ENCODE data around the gene CCDC159.
A peak's percentile ranks its signal among the peaks of the same experiment; 100 is the strongest.
"Not testable (repeated sequence)": the region's sequence is repeated elsewhere in the genome, so short reads cannot be mapped to it uniquely, and the experiment has no call there.

The CCDC159 gene

GRCh38 chr19:11377756-11378155, 31.4 kb downstream of the CCDC159 start:
- no peaks in the 10 kb centered on the region for H3K9me3 ChIP-seq (ENCODE audit: control insufficient read depth in 5 of 5, low read length in 5 of 5)

GRCh38 chr19:11378319-11379189, 32.2 kb downstream of the CCDC159 start:
- H3K4me3 ChIP-seq (ENCODE audit: low read depth in 1 of 5, low read length in 5 of 5), result no peak overlapping the region
- peaks cover 5 to 14% (median 8%) of the 10 kb centered on the region in 5 donors for H3K27me3 ChIP-seq (ENCODE audit: control insufficient read depth in 5 of 5, insufficient read depth in 4 of 5, low read length in 5 of 5)
- no peak overlapping the region for H3K9ac ChIP-seq (ENCODE audit: low read length in 5 of 5)
- peaks cover 6 to 59% (median 54%) of the 10 kb centered on the region in 5 donors for H3K4me1 ChIP-seq (ENCODE audit: control insufficient read depth in 5 of 5, insufficient read depth in 5 of 5, low read length in 5 of 5)
- no peaks in the 10 kb centered on the region for H3K9me3 ChIP-seq (ENCODE audit: control insufficient read depth in 5 of 5, low read length in 5 of 5)
- H3K36me3 ChIP-seq (ENCODE audit: control insufficient read depth in 5 of 5, insufficient read depth in 5 of 5, low read length in 5 of 5), result peaks cover 0 to 9% (median 6%) of the 10 kb centered on the region in 5 donors
- no peak overlapping the region for H3K27ac ChIP-seq (ENCODE audit: low read depth, low read length)

More at GRCh38 chr19:11377756-11378155, 31.4 kb downstream of the CCDC159 start:
- no peak overlapping the region for H3K27ac ChIP-seq (ENCODE audit: low read depth, low read length)
- peaks cover 6 to 51% (median 46%) of the 10 kb centered on the region in 5 donors for H3K4me1 ChIP-seq (ENCODE audit: control insufficient read depth in 5 of 5, insufficient read depth in 5 of 5, low read length in 5 of 5)
- H3K4me3 ChIP-seq (ENCODE audit: low read depth in 1 of 5, low read length in 5 of 5), result no peak overlapping the region
- no peak overlapping the region for H3K9ac ChIP-seq (ENCODE audit: low read length in 5 of 5)
- H3K36me3 ChIP-seq (ENCODE audit: control insufficient read depth in 5 of 5, insufficient read depth in 5 of 5, low read length in 5 of 5), result peaks cover 0 to 9% (median 6%) of the 10 kb centered on the region in 5 donors
- H3K27me3 ChIP-seq (ENCODE audit: control insufficient read depth in 5 of 5, insufficient read depth in 4 of 5, low read length in 5 of 5), result peaks cover 2 to 8% (median 3%) of the 10 kb centered on the region in 5 donors

- not testable (repeated sequence) for H3K27ac ChIP-seq (ENCODE audit: low read depth, low read length); H3K4me3 ChIP-seq (ENCODE audit: low read depth in 1 of 5, low read length in 5 of 5); H3K36me3 ChIP-seq (ENCODE audit: control insufficient read depth in 5 of 5, insufficient read depth in 5 of 5, low read length in 5 of 5); H3K9me3 ChIP-seq (ENCODE audit: control insufficient read depth in 5 of 5, low read length in 5 of 5); H3K9ac ChIP-seq (ENCODE audit: low read length in 5 of 5)
- Histone ChIP-seq H3K27me3 (ENCODE audit: control insufficient read depth in 5 of 5, insufficient read depth in 4 of 5, low read length in 5 of 5) (peaks cover 5 to 14% (median 8%) of the 10 kb centered on the region in 5 donors), H3K4me1 (ENCODE audit: control insufficient read depth in 5 of 5, insufficient read depth in 5 of 5, low read length in 5 of 5) (peaks cover 6 to 59% (median 54%) of the 10 kb centered on the region in 5 donors)
Observed at GRCh38 chr19:11379269-11379845, 33.0 kb downstream of the CCDC159 start.

GRCh38 chr19:11379857-11380350, 33.6 kb downstream of the CCDC159 start:
- Histone ChIP-seq H3K4me3 (ENCODE audit: low read depth in 1 of 5, low read length in 5 of 5) (peak overlapping the region in 1 of 5 donors; percentile 82), H3K27ac (ENCODE audit: low read depth, low read length) (no peak overlapping the region), H3K36me3 (ENCODE audit: control insufficient read depth in 5 of 5, insufficient read depth in 5 of 5, low read length in 5 of 5) (peaks cover 0 to 9% (median 6%) of the 10 kb centered on the region in 5 donors), H3K9ac (ENCODE audit: low read length in 5 of 5) (peak overlapping the region in 1 of 5 donors; percentile 89), H3K9me3 (ENCODE audit: control insufficient read depth in 5 of 5, low read length in 5 of 5) (no peaks in the 10 kb centered on the region), H3K4me1 (ENCODE audit: control insufficient read depth in 5 of 5, insufficient read depth in 5 of 5, low read length in 5 of 5) (peaks cover 5 to 62% (median 55%) of the 10 kb centered on the region in 5 donors), H3K27me3 (ENCODE audit: control insufficient read depth in 5 of 5, insufficient read depth in 4 of 5, low read length in 5 of 5) (peaks cover 5 to 14% (median 8%) of the 10 kb centered on the region in 5 donors)

- peak overlapping the region; percentile 57 to 86 (median 74) for H3K4me3 ChIP-seq (ENCODE audit: low read depth in 1 of 5, low read length in 5 of 5)
- H3K9me3 ChIP-seq (ENCODE audit: control insufficient read depth in 5 of 5, low read length in 5 of 5), result no peaks in the 10 kb centered on the region
- peaks cover 5 to 54% (median 47%) of the 10 kb centered on the region in 5 donors for H3K4me1 ChIP-seq (ENCODE audit: control insufficient read depth in 5 of 5, insufficient read depth in 5 of 5, low read length in 5 of 5)
- peak overlapping the region; percentile 47 to 89 (median 68) for H3K9ac ChIP-seq (ENCODE audit: low read length in 5 of 5)
- H3K27me3 ChIP-seq (ENCODE audit: control insufficient read depth in 5 of 5, insufficient read depth in 4 of 5, low read length in 5 of 5), result peaks cover 5 to 14% (median 8%) of the 10 kb centered on the region in 5 donors
- H3K27ac ChIP-seq (ENCODE audit: low read depth, low read length), result peak overlapping the region; percentile 74
- peaks cover 0 to 9% (median 6%) of the 10 kb centered on the region in 5 donors for H3K36me3 ChIP-seq (ENCODE audit: control insufficient read depth in 5 of 5, insufficient read depth in 5 of 5, low read length in 5 of 5)
Observed at GRCh38 chr19:11380653-11381537, 34.6 kb downstream of the CCDC159 start.

GRCh38 chr19:11382898-11383705, 36.8 kb downstream of the CCDC159 start:
- Histone ChIP-seq H3K9me3 (ENCODE audit: control insufficient read depth in 5 of 5, low read length in 5 of 5) (no peaks in the 10 kb centered on the region), H3K4me3 (ENCODE audit: low read depth in 1 of 5, low read length in 5 of 5) (peak overlapping the region in 4 of 5 donors; percentile 39 to 60 (median 50)), H3K4me1 (ENCODE audit: control insufficient read depth in 5 of 5, insufficient read depth in 5 of 5, low read length in 5 of 5) (peaks cover 5 to 50% (median 40%) of the 10 kb centered on the region in 5 donors), H3K36me3 (ENCODE audit: control insufficient read depth in 5 of 5, insufficient read depth in 5 of 5, low read length in 5 of 5) (peaks cover 0 to 7% (median under 1%) of the 10 kb centered on the region in 5 donors), H3K9ac (ENCODE audit: low read length in 5 of 5) (peak overlapping the region in 3 of 5 donors; percentile 8 to 59 (median 55)), H3K27ac (ENCODE audit: low read depth, low read length) (no peak overlapping the region), H3K27me3 (ENCODE audit: control insufficient read depth in 5 of 5, insufficient read depth in 4 of 5, low read length in 5 of 5) (peaks cover 5 to 14% (median 8%) of the 10 kb centered on the region in 5 donors)

- Histone ChIP-seq H3K9ac (ENCODE audit: low read length in 5 of 5) (peak overlapping the region in 3 of 5 donors; percentile 10 to 59 (median 39)), H3K36me3 (ENCODE audit: control insufficient read depth in 5 of 5, insufficient read depth in 5 of 5, low read length in 5 of 5) (peaks cover 0 to 2% (median 0%) of the 10 kb centered on the region in 5 donors), H3K4me1 (ENCODE audit: control insufficient read depth in 5 of 5, insufficient read depth in 5 of 5, low read length in 5 of 5) (peaks cover 5 to 50% (median 40%) of the 10 kb centered on the region in 5 donors), H3K27ac (ENCODE audit: low read depth, low read length) (no peak overlapping the region), H3K9me3 (ENCODE audit: control insufficient read depth in 5 of 5, low read length in 5 of 5) (no peaks in the 10 kb centered on the region), H3K27me3 (ENCODE audit: control insufficient read depth in 5 of 5, insufficient read depth in 4 of 5, low read length in 5 of 5) (peaks cover 5 to 14% (median 8%) of the 10 kb centered on the region in 5 donors), H3K4me3 (ENCODE audit: low read depth in 1 of 5, low read length in 5 of 5) (peak overlapping the region in 4 of 5 donors; percentile 39 to 60 (median 50))
Observed at GRCh38 chr19:11383706-11384048, 37.4 kb downstream of the CCDC159 start.

- no peaks in the 10 kb centered on the region for H3K9me3 ChIP-seq (ENCODE audit: control insufficient read depth in 5 of 5, low read length in 5 of 5)
- H3K4me1 ChIP-seq (ENCODE audit: control insufficient read depth in 5 of 5, insufficient read depth in 5 of 5, low read length in 5 of 5), result peaks cover 5 to 50% (median 40%) of the 10 kb centered on the region in 5 donors
- peaks cover 5 to 14% (median 8%) of the 10 kb centered on the region in 5 donors for H3K27me3 ChIP-seq (ENCODE audit: control insufficient read depth in 5 of 5, insufficient read depth in 4 of 5, low read length in 5 of 5)
- H3K9ac ChIP-seq (ENCODE audit: low read length in 5 of 5), result no peak overlapping the region
- H3K36me3 ChIP-seq (ENCODE audit: control insufficient read depth in 5 of 5, insufficient read depth in 5 of 5, low read length in 5 of 5), result no peaks in the 10 kb centered on the region
- no peak overlapping the region for H3K27ac ChIP-seq (ENCODE audit: low read depth, low read length)
- no peak overlapping the region for H3K4me3 ChIP-seq (ENCODE audit: low read depth in 1 of 5, low read length in 5 of 5)
Observed at GRCh38 chr19:11384778-11385129, 38.4 kb downstream of the CCDC159 start.
